Measurements from ENCODE around the gene SRGAP2C.
"Not testable (repeated sequence)": the region's sequence is repeated elsewhere in the genome, so short reads cannot be mapped to it uniquely, and the experiment has no call there.

DNA sequence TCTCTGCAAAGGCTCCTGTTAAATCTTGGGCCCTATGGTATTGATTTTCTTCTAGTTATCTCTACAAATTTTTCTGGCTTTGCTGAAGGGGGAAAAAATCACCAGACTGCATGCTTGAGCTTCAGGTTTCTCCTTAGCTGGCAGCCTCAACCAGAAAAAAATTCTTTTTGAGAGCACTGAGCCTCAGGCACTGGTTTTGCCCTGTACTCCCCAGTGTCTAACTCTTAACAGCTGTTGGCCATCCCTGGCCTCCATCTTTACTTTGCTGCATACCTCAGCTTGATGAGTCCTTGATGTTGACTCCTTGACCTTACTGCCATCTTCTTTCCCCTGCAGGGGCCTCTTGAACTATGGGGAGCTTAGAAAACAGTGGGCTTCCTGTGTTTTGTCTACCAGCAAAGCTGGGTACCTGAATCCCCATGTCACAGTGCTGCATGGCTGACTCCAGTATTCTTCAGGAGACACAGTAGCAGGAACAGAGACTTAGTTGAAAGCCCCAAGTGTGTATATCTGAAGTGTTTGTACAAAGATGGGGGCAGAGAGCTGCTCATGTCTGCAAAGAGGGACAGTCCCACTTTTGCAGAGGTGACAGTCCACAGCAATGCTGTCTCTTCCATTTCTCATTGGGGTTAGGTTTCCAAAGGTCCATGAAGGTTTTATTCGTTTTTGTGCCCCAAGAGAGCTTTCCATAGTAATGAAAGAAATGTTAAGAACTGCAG is 31.1 kb downstream of the SRGAP2C start:
- TF ChIP-seq SMARCC2 (IDR thresholded peaks at IDR 0.05); RNF2 (conservative IDR thresholded peaks at IDR 0.05; ENCODE audit: low read depth); JUN (CRISPR knock-in tag; IDR thresholded peaks at IDR 0.05); CENPT (CRISPR knock-in tag; IDR thresholded peaks at IDR 0.05; ENCODE audit: low read depth); ZNF367 (CRISPR knock-in tag; IDR thresholded peaks at IDR 0.05; ENCODE audit: borderline replicate concordance); POLR2A (IDR thresholded peaks at IDR 0.05; ENCODE audit: insufficient read depth in 1 of 2, low read depth in 2 of 2, low read length in 2 of 2); SP2 (CRISPR knock-in tag; IDR thresholded peaks at IDR 0.05): not testable (repeated sequence)
- TF ChIP-seq, protein P1, sequence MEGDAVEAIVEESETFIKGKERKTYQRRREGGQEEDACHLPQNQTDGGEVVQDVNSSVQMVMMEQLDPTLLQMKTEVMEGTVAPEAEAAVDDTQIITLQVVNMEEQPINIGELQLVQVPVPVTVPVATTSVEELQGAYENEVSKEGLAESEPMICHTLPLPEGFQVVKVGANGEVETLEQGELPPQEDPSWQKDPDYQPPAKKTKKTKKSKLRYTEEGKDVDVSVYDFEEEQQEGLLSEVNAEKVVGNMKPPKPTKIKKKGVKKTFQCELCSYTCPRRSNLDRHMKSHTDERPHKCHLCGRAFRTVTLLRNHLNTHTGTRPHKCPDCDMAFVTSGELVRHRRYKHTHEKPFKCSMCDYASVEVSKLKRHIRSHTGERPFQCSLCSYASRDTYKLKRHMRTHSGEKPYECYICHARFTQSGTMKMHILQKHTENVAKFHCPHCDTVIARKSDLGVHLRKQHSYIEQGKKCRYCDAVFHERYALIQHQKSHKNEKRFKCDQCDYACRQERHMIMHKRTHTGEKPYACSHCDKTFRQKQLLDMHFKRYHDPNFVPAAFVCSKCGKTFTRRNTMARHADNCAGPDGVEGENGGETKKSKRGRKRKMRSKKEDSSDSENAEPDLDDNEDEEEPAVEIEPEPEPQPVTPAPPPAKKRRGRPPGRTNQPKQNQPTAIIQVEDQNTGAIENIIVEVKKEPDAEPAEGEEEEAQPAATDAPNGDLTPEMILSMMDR (CRISPR knock-in tag; IDR thresholded peaks at IDR 0.05) = not testable (repeated sequence)
- TF ChIP-seq, protein P2, sequence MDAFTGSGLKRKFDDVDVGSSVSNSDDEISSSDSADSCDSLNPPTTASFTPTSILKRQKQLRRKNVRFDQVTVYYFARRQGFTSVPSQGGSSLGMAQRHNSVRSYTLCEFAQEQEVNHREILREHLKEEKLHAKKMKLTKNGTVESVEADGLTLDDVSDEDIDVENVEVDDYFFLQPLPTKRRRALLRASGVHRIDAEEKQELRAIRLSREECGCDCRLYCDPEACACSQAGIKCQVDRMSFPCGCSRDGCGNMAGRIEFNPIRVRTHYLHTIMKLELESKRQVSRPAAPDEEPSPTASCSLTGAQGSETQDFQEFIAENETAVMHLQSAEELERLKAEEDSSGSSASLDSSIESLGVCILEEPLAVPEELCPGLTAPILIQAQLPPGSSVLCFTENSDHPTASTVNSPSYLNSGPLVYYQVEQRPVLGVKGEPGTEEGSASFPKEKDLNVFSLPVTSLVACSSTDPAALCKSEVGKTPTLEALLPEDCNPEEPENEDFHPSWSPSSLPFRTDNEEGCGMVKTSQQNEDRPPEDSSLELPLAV (CRISPR knock-in tag; conservative IDR thresholded peaks at IDR 0.05; ENCODE audit: low read depth) = not testable (repeated sequence)
- TF ChIP-seq, protein P3, sequence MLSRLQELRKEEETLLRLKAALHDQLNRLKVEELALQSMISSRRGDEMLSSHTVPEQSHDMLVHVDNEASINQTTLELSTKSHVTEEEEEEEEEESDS (CRISPR knock-in tag; IDR thresholded peaks at IDR 0.05; ENCODE audit: borderline replicate concordance) = not testable (repeated sequence)
- TF ChIP-seq, protein P4, sequence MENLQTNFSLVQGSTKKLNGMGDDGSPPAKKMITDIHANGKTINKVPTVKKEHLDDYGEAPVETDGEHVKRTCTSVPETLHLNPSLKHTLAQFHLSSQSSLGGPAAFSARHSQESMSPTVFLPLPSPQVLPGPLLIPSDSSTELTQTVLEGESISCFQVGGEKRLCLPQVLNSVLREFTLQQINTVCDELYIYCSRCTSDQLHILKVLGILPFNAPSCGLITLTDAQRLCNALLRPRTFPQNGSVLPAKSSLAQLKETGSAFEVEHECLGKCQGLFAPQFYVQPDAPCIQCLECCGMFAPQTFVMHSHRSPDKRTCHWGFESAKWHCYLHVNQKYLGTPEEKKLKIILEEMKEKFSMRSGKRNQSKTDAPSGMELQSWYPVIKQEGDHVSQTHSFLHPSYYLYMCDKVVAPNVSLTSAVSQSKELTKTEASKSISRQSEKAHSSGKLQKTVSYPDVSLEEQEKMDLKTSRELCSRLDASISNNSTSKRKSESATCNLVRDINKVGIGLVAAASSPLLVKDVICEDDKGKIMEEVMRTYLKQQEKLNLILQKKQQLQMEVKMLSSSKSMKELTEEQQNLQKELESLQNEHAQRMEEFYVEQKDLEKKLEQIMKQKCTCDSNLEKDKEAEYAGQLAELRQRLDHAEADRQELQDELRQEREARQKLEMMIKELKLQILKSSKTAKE (CRISPR knock-in tag; IDR thresholded peaks at IDR 0.05; ENCODE audit: borderline replicate concordance) = not testable (repeated sequence)
- TF ChIP-seq, protein P5, sequence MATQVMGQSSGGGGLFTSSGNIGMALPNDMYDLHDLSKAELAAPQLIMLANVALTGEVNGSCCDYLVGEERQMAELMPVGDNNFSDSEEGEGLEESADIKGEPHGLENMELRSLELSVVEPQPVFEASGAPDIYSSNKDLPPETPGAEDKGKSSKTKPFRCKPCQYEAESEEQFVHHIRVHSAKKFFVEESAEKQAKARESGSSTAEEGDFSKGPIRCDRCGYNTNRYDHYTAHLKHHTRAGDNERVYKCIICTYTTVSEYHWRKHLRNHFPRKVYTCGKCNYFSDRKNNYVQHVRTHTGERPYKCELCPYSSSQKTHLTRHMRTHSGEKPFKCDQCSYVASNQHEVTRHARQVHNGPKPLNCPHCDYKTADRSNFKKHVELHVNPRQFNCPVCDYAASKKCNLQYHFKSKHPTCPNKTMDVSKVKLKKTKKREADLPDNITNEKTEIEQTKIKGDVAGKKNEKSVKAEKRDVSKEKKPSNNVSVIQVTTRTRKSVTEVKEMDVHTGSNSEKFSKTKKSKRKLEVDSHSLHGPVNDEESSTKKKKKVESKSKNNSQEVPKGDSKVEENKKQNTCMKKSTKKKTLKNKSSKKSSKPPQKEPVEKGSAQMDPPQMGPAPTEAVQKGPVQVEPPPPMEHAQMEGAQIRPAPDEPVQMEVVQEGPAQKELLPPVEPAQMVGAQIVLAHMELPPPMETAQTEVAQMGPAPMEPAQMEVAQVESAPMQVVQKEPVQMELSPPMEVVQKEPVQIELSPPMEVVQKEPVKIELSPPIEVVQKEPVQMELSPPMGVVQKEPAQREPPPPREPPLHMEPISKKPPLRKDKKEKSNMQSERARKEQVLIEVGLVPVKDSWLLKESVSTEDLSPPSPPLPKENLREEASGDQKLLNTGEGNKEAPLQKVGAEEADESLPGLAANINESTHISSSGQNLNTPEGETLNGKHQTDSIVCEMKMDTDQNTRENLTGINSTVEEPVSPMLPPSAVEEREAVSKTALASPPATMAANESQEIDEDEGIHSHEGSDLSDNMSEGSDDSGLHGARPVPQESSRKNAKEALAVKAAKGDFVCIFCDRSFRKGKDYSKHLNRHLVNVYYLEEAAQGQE (IDR thresholded peaks at IDR 0.05; ENCODE audit: borderline replicate concordance in 1 of 2, low read depth in 1 of 2, low read length in 2 of 2) = not testable (repeated sequence)
